Body of pancreas (tissue), 4 donors: ENCODE data around the gene PRSS57.

Experiments
- CTCF ChIP-seq, 7 experiments: fragments of 450-650 bp in 4 of 7; fragments of 200-600 bp in 3 of 7; sonication (generic) in 3 of 7; IDR thresholded peaks; one replicate each; pipeline ENCODE4 v1.5.1; 2016 to 2019; ENCODE audit warnings: antibody characterized with exemption in 7 of 7
- POLR2A ChIP-seq, 3 donors: fragments of 450-650 bp; IDR thresholded peaks; one replicate each; pipeline ENCODE4 v1.6.1; 2016; ENCODE audit warnings: antibody characterized with exemption in 3 of 3, mild to moderate bottlenecking in 2 of 3

GRCh38 chr19:655691-656090 is 39.6 kb downstream of the PRSS57 start:
- no peak for TF ChIP-seq POLR2A (IDR thresholded peaks at IDR 0.05)
- no peak for TF ChIP-seq CTCF (IDR thresholded peaks at IDR 0.05)
